Testis (tissue), 3 donors: ENCODE results near the gene BICRAL. TPM values are rescaled to one million over a fixed set of nuclear protein-coding genes. Genes with fewer than 3 reads are reported as not detected.
"Not testable (repeated sequence)": the region's sequence is repeated elsewhere in the genome, so short reads cannot be mapped to it uniquely, and the experiment has no call there.

ENCODE experiments used
- DNase-seq: peaks from one replicate; pipeline ENCODE4 v3.0.0-alpha.2; 2019
- H3K27ac ChIP-seq, 2 donors: fragments of 200-600 bp; sonication (generic); one replicate each; pipeline ENCODE4 v1.5.1; 2019
- H3K27me3 ChIP-seq: fragments of 200-600 bp; sonication (generic); one replicate; pipeline ENCODE4 v1.5.1; 2019
- H3K36me3 ChIP-seq: fragments of 200-600 bp; sonication (generic); one replicate; pipeline ENCODE4 v1.5.1; 2017; ENCODE audit warnings: low read depth; ENCODE audit errors: missing control alignments
- H3K4me1 ChIP-seq: fragments of 200-600 bp; sonication (generic); one replicate; pipeline ENCODE4 v1.5.1; 2019
- H3K4me3 ChIP-seq, 2 donors: fragments of 200-600 bp; sonication (generic); one replicate each; pipeline ENCODE4 v1.5.1; 2017 to 2019
- H3K9me3 ChIP-seq: fragments of 200-600 bp; sonication (generic); one replicate; pipeline ENCODE4 v1.5.1; 2017
- CTCF ChIP-seq, 3 experiments: fragments of 450-650 bp in 2 of 3; fragments of 200-600 bp in 1 of 3; sonication (generic) in 1 of 3; IDR thresholded peaks; one replicate each; pipeline ENCODE4 v1.5.1; 2016 to 2019; ENCODE audit warnings: antibody characterized with exemption in 3 of 3, mild to moderate bottlenecking in 2 of 3, moderate library complexity in 1 of 3
- POLR2A ChIP-seq: fragments of 450-650 bp; IDR thresholded peaks from one replicate; pipeline ENCODE4 v1.6.1; 2017; ENCODE audit warnings: antibody characterized with exemption, mild to moderate bottlenecking, moderate library complexity
- WGBS, 2 donors: methylation state at CpG; one replicate each; pipeline ENCODE4 v1.1.5; 2018; 5-methylcytosine and 5-hydroxymethylcytosine counted together
- intact Hi-C: fragments of 100-400 bp; cut with DNase I; formaldehyde crosslinking; loops from one replicate; pipeline ENCODE4 v1.15.1; 2023; ENCODE audit warnings: low total_unique reads
- polyA plus RNA-seq: library from polyadenylated mRNA; stranded (reverse); fragments of 350-450 nt; fragmentation: Illumina TruSeq; extraction: RNeasy Lipid Tissue Mini Kit (QIAGEN cat#74804); gene quantifications from one replicate; pipeline ENCODE4 v1.2.3, GENCODE V29; 2014; ENCODE audit warnings: low read depth, low replicate concordance; ENCODE audit not compliant: insufficient read depth
- total RNA-seq, 2 donors: library from RNA; depleted of rRNA; stranded (reverse); fragments of >200 nt; gene quantifications; one replicate each; pipeline ENCODE4 v1.2.3, GENCODE V29; 2016

The BICRAL gene
- total and polyA plus RNA-seq, 3 donors from 2014 or later: 12.5 to 21.1 (median 20.4) TPM

- H3K27ac ChIP-seq: no peak overlapping the region
- H3K4me1 ChIP-seq: peaks cover 23% of the 10 kb centered on the region
- intact Hi-C loops: no loop called here
- H3K36me3 ChIP-seq: no peaks in the 10 kb centered on the region
- H3K27me3 ChIP-seq: no peaks in the 10 kb centered on the region
- 78 to 82% methylated on average over 10 of the region's 10 CpGs for WGBS, 2 donors
- no peak overlapping the region for H3K4me3 ChIP-seq
- TF ChIP-seq CTCF (IDR thresholded peaks at IDR 0.05): no peak
- TF ChIP-seq POLR2A: no peak
- DNase-seq: no peak
- H3K9me3 ChIP-seq: no peaks in the 10 kb centered on the region
Measured at GRCh38 chr6:42896178-42896719, 114.4 kb downstream of the BICRAL start.

GRCh38 chr6:42898891-42899361, 117.1 kb downstream of the BICRAL start:
- Histone ChIP-seq H3K4me1 (peaks cover 30% of the 10 kb centered on the region), H3K4me3 (no peak overlapping the region), H3K9me3 (no peaks in the 10 kb centered on the region), H3K27me3 (no peaks in the 10 kb centered on the region), H3K27ac (peak overlapping the region in 1 of 2 donors; percentile 75), H3K36me3 (no peaks in the 10 kb centered on the region)
- intact Hi-C loops: no loop called here
- DNase-seq: peak; percentile 91
- 19 to 33% methylated on average over 10 of the region's 10 CpGs for WGBS, 2 donors
- TF ChIP-seq CTCF (IDR thresholded peaks at IDR 0.05) (peak; percentile 67 to 82 (median 73)), POLR2A (no peak)

- no peak overlapping the region for H3K4me3 ChIP-seq
- no peaks in the 10 kb centered on the region for H3K36me3 ChIP-seq
- TF ChIP-seq POLR2A: no peak
- no peak for TF ChIP-seq CTCF (IDR thresholded peaks at IDR 0.05)
- no peaks in the 10 kb centered on the region for H3K27me3 ChIP-seq
- WGBS, 2 donors: 32 to 58% methylated on average over 8 of the region's 8 CpGs
- no peaks in the 10 kb centered on the region for H3K9me3 ChIP-seq
- intact Hi-C loops: loop anchor here (10.0 kb wide), 1 partner anchor 245 kb away; no protein-coding TSS in a partner anchor
- no peak for DNase-seq
- H3K4me1 ChIP-seq: peaks cover 24% of the 10 kb centered on the region
- H3K27ac ChIP-seq: no peak overlapping the region
Measured at GRCh38 chr6:42899871-42900270, 118.0 kb downstream of the BICRAL start.

- Histone ChIP-seq H3K4me1 (peaks cover 24% of the 10 kb centered on the region), H3K27me3 (no peaks in the 10 kb centered on the region), H3K27ac (peak overlapping the region in 1 of 2 donors; percentile 87), H3K36me3 (no peaks in the 10 kb centered on the region), H3K9me3 (no peaks in the 10 kb centered on the region), H3K4me3 (no peak overlapping the region)
- DNase-seq: peak; percentile 90
- 5 to 8% methylated on average over 11 of the region's 11 CpGs for WGBS, 2 donors
- TF ChIP-seq CTCF (IDR thresholded peaks at IDR 0.05) (peak; percentile 92 to 97 (median 95)), POLR2A (no peak)
- intact Hi-C loops: loop anchor here (10.0 kb wide), 1 partner anchor 243 kb away; no protein-coding TSS in a partner anchor
Measured at GRCh38 chr6:42901538-42901957, 119.7 kb downstream of the BICRAL start.

- Histone ChIP-seq H3K27ac (peak overlapping the region; percentile 76 to 87), H3K4me1 (peaks cover 32% of the 10 kb centered on the region)
- H3K4me3 ChIP-seq, H3K27me3 ChIP-seq, H3K9me3 ChIP-seq, H3K36me3 ChIP-seq: not testable (repeated sequence)
- WGBS, 2 donors: 34 to 45% methylated on average over 19 to 22 of the region's 22 CpGs
- DNase-seq: peak; percentile 40
- intact Hi-C loops: loop anchor here (10.0 kb wide), 1 partner anchor 242 kb away; no protein-coding TSS in a partner anchor
Measured at GRCh38 chr6:42902429-42903263, 120.8 kb downstream of the BICRAL start.
